Psoas muscle (tissue), 8 donors: ENCODE measurements around the gene ANKRD11. TPM values are rescaled to one million over a fixed set of nuclear protein-coding genes. Genes with fewer than 3 reads are reported as not detected.

Experiments
- ATAC-seq, 4 donors: fragments of 200-7000 bp; cut with Tn5 transposase; one replicate each; pipeline ENCODE4 v1.9.1; 2020; ENCODE audit warnings: moderate library complexity in 3 of 4, mild to moderate bottlenecking in 2 of 4
- DNase-seq, 2 donors: peaks; one replicate each; pipeline ENCODE4 v3.0.0-alpha.2; 2020
- H3K27ac ChIP-seq: fragments of 200-600 bp; one replicate; pipeline ENCODE4 v1.8.0; 2022
- H3K27me3 ChIP-seq, 3 donors: fragments of 200-600 bp in 1 of 3; one replicate each; pipeline versions ENCODE4 v1.6.1 to v1.8.0; 2013 to 2022; ENCODE audit warnings: low read length in 2 of 3, mild to moderate bottlenecking in 2 of 3, moderate library complexity in 1 of 3; ENCODE audit not compliant: insufficient read depth in 3 of 3
- H3K36me3 ChIP-seq, 2 donors: fragments of 200-600 bp in 1 of 2; one replicate each; pipeline versions ENCODE4 v1.6.1 to v1.8.0; 2013 to 2022; ENCODE audit warnings: low read depth in 1 of 2, mild to moderate bottlenecking in 1 of 2, moderate library complexity in 1 of 2; ENCODE audit not compliant: insufficient read depth in 1 of 2
- H3K4me1 ChIP-seq: fragments of 200-600 bp; one replicate; pipeline ENCODE4 v1.8.0; 2022
- H3K4me3 ChIP-seq: fragments of 200-600 bp; one replicate; pipeline ENCODE4 v1.8.0; 2022; ENCODE audit warnings: mild to moderate bottlenecking
- H3K9me3 ChIP-seq: fragments of 200-600 bp; one replicate; pipeline ENCODE4 v1.8.0; 2022
- WGBS, 3 donors: extraction: QIAGEN DNeasy Blood & Tissue Kit; methylation state at CpG; one replicate each; pipeline versions ENCODE4 v1.1.6 to v1.1.7; 2013; 5-methylcytosine and 5-hydroxymethylcytosine counted together
- intact Hi-C, 2 donors: fragments of 100-400 bp; cut with DNase I; formaldehyde crosslinking; loops; one replicate each; pipeline versions ENCODE4 v1.11.0 to v1.14.2; 2022
- polyA plus RNA-seq, 3 donors: library from polyadenylated mRNA; stranded (reverse); fragments of 200-250 nt; gene quantifications; one replicate each; pipeline ENCODE4 v1.2.3, GENCODE V29; 2013
- total RNA-seq, 4 donors: library from RNA; stranded (reverse); fragmentation: NEBNext Ultra II Directional in 2 of 4; extraction: Animal tissue kit (Norgen Biotek cat#: 25700) in 2 of 4; gene quantifications; one replicate each; pipeline versions ENCODE4 v1.2.1 to v1.2.4, GENCODE V29; 2021 to 2023
- TF ChIP-seq, protein P1 (sequence below): fragments of 200-600 bp; IDR thresholded peaks from one replicate; pipeline ENCODE4 v1.8.0; 2022; ENCODE audit warnings: antibody characterized with exemption
- donor health status: healthy with polysubstance abuse.
- donor health status: DM: no; HTN: no; CAD: no; lungs with moderate emphysema.
- donor health status: Bipolar disorder and iron deficiency.
- donor health status: healthy.
- donor health status: DM: yes; HTN: yes; CAD: no.
- donor health status: DM: no; HTN: no; CAD: no.
- donor health status: DM: no; HTN: no; CAD: no.
- donor health status: DM: yes; HTN: yes; CAD: no.

The ANKRD11 gene
- total and polyA plus RNA-seq, 7 donors, result 22.3 to 72.8 (median 57.2) TPM

GRCh38 chr16:89498839-89499238 lies 8.5 kb upstream of the ANKRD11 start:
- H3K9me3 ChIP-seq, result no peaks in the 10 kb centered on the region
- peak; percentile 51 to 73 for DNase-seq
- H3K27me3 ChIP-seq, result no peaks in the 10 kb centered on the region
- 38 to 56% (median 40%) methylated on average over 10 of the region's 10 CpGs for WGBS, 3 donors
- TF ChIP-seq, protein P1, sequence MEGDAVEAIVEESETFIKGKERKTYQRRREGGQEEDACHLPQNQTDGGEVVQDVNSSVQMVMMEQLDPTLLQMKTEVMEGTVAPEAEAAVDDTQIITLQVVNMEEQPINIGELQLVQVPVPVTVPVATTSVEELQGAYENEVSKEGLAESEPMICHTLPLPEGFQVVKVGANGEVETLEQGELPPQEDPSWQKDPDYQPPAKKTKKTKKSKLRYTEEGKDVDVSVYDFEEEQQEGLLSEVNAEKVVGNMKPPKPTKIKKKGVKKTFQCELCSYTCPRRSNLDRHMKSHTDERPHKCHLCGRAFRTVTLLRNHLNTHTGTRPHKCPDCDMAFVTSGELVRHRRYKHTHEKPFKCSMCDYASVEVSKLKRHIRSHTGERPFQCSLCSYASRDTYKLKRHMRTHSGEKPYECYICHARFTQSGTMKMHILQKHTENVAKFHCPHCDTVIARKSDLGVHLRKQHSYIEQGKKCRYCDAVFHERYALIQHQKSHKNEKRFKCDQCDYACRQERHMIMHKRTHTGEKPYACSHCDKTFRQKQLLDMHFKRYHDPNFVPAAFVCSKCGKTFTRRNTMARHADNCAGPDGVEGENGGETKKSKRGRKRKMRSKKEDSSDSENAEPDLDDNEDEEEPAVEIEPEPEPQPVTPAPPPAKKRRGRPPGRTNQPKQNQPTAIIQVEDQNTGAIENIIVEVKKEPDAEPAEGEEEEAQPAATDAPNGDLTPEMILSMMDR, result no peak
- peak overlapping the region; percentile 65 for H3K27ac ChIP-seq
- peaks cover 0 to 4% of the 10 kb centered on the region in 2 donors for H3K36me3 ChIP-seq
- peak; percentile 71 to 86 (median 76) for ATAC-seq
- H3K4me1 ChIP-seq, result no peaks in the 10 kb centered on the region
- intact Hi-C loops, result no loop called here
- no peak overlapping the region for H3K4me3 ChIP-seq

DNA sequence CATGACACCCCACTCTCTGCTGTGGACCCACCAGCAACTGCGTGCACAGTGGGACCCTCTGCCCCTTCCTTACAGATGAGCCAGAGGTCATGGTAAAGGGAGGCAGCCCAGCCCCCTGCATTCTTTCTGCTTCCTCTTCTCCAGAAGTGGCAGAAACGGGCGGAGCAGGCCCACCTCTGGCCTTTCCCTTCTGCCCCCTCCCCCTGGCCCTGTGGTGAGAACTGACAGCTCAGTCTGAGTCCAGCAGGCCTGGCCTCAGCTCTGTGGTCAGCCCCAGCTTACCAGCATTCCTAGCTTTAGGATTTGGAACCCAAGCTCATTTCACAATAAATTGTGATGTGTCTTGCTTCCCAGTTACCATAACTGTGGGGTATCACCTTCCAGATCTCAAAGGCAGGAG lies 4.8 kb upstream of the ANKRD11 start:
- peaks cover 0 to 10% of the 10 kb centered on the region in 2 donors for H3K36me3 ChIP-seq
- no peak for DNase-seq
- TF ChIP-seq, protein P1, result no peak
- H3K4me1 ChIP-seq, result peaks cover 16% of the 10 kb centered on the region
- 63 to 75% (median 68%) methylated on average over 3 of the region's 3 CpGs for WGBS, 3 donors
- no peak for ATAC-seq
- H3K27ac ChIP-seq, result no peak overlapping the region
- intact Hi-C loops, result no loop called here
- H3K27me3 ChIP-seq, result no peaks in the 10 kb centered on the region
- H3K4me3 ChIP-seq, result no peak overlapping the region
- no peaks in the 10 kb centered on the region for H3K9me3 ChIP-seq

DNA sequence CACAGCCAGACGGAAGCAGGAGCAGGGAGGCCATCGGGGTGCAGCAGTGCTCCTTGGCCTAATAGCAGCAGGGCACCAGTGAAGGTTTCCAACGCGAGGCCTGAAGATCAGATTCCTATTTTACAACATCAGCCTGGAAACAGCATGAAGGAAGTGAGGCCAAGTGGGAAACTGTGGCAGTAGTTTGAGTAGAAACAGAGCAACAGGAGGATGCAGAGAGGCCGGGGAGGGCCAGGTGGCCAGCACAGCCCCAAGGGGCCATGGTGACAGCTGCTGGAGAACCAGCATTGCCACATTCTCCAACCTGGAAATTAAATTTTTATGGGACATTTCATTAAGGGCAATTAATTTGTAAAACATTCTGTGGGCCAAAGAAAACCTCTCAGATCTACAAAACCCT lies 3.4 kb upstream of the ANKRD11 start:
- TF ChIP-seq, protein P1, result no peak
- 53 to 66% (median 62%) methylated on average over 5 of the region's 5 CpGs for WGBS, 3 donors
- DNase-seq (no peak), ATAC-seq (no peak)
- intact Hi-C loops, result loop anchor here in 1 of 2 donors (5.0 kb wide), 1 partner anchor 246 kb away; no protein-coding TSS in a partner anchor
- Histone ChIP-seq H3K9me3 (no peaks in the 10 kb centered on the region), H3K36me3 (peaks cover 0 to 10% of the 10 kb centered on the region in 2 donors), H3K4me3 (no peak overlapping the region), H3K27me3 (no peaks in the 10 kb centered on the region), H3K27ac (no peak overlapping the region), H3K4me1 (peaks cover 19% of the 10 kb centered on the region)

DNA sequence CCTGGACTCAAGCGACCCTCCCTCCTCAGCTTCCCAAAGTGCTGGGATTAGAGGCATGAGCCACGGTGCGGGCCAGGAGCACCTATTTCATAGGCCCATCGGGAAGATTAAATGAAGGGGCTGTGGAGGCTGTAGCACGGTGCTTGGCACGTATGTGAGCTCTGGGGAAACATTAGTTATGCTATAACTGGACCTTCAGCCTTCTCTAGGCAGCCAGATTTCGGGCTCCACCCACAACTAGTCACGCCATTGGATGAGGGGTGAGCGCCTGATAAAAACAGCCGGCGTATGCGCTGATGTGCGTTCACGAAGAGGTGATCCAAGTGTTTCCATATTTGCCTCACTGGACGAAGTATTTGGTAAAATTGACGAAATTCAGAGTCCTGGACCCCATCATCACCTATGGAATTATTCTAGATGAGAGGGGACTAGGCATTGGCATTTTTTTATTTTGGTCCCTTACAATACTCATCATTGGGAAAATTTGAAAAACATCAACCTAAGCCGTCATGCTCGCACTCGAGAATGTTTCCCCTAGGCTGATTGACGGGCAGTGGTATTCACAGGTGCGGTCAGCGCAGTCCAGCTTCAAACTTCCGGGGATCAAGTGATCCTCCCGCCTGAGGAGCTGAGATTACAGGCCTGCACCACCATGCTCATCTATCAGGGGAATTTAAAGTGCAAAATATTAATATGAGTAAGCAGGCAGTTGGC lies 1.8 kb upstream of the ANKRD11 start:
- peak overlapping the region; percentile 77 for H3K4me3 ChIP-seq
- no peak for ATAC-seq
- intact Hi-C loops, result loop anchor here in 1 of 2 donors (5.0 kb wide), 1 partner anchor 245 kb away; no protein-coding TSS in a partner anchor
- peaks cover 34% of the 10 kb centered on the region for H3K4me1 ChIP-seq
- H3K36me3 ChIP-seq, result peaks cover 0 to 7% of the 10 kb centered on the region in 2 donors
- TF ChIP-seq, protein P1, result no peak
- peak overlapping the region; percentile 93 for H3K27ac ChIP-seq
- DNase-seq, result no peak
- WGBS, 3 donors, result 70 to 76% (median 71%) methylated on average over 24 of the region's 24 CpGs
- H3K27me3 ChIP-seq, result no peaks in the 10 kb centered on the region
- no peaks in the 10 kb centered on the region for H3K9me3 ChIP-seq
